ENCODE measurements around the gene CLEC20A.

CLEC20A gene

DNA sequence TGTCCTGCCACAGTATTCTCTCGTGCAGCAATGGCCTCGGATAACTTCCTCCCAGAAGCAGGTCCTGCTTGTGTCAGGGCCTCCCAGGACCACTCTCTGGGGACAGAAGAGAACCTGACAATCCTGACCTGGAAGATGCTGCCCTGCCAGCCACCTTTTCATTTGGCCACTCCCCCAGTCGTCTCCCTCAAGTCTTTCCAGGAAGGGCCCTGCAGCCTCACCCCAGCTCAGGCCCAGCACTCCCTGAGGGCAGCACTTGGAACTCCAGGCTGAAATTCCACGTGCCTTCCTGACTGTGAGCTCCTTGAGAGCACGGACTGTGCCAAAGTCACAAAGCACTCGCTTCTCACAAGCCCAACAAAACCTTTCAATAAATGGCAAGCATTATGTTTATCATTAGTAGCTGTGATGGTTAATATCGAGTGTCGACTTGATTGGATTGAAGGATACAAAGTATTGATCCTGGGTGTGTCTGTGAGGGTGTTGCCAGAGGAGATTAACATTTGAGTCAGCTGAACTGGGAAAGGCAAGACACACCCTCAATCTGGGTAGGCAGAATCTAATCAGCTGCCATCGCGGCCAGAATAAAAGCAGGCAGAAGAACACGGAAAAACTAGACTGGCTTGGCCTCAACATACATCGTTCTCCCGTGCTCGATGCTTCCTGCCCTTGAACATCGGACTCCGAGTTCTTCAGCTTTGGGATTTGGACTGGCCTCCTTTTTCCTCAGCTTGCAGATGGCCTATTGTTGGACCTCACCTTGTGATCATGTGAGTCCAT lies 2.3 kb upstream of the CLEC20A start:
- DNase-seq: no peak

DNA sequence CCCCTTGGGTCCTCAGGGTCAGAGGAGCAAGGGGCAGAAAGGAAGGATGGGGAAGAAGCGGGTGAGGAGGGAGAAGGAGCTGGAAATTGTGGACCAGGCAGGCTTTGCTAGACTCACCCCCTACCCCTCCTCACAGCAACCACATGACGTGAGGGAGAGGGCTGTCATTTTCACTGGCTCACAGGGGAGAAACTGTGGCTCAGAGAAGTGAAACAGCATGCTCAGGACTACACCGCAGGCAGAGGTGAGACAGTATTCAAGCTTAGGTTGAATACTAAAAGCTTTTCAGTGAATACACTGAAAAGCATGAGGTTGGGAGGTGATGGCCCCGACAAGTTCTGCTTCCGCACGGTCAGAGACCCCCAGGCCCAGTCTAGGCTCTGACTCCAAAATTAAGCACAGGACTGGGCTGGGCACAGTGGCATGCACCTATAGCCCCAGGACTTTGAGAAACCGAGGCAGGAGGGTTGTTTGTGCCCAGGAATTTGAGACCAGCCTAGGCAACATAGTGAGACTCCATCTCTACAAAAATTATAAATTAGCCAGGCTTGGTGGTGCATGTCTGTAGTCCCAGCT lies 1.2 kb upstream of the CLEC20A start:
- no peak for DNase-seq

DNA sequence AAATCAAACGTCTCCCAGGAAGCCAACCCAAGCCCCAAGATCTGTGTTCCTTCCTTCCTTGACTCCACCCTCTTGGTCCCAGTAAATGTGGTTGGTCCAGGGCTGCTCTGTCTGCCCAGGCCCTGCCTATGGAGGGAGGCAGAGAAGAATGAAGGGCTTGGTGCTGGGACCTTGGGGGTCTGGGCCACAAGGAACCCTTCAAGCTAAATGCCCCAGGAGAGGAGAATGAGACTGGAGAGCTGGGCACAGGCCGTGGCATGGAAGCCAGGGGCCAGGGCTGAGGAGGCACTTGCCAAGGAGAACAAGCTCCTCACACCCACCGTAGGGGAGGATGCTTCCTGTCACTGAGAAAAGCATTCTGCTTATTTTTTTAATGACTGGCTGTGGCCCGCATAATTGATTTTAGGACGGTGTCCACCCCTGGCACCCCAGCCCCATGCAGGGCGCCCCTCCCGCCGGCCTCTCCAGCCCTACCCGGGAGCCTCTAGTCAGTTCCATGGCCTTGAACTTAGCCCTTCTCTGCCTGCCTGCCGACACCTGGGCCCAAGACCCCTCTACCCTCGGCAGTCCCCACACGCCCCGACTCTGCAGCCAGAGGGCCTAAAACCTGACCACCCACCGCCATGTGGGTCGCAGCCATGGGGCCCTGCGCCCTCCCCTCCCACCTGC lies 889 bp downstream of the CLEC20A start:
- no peak for DNase-seq

DNA sequence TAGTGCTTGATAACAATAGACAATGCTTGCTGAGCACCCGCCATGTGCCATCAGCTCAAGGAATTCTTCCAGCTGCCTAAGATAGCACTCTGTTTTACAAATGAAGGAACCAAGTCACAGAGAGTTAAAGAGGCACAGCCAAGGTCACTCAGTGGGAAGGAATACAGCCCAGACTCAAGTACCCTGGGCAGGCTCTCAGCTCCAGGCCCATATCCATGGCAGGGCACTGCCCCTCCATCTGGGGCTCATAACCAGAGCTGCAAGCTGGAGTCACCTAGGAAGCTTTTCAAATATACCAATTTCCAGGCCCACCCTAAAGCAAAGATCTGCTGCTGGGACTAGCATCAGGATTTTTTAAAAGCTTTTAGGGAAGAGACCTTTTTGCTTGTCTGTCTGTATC lies 1.6 kb downstream of the CLEC20A start:
- DNase-seq: no peak

DNA sequence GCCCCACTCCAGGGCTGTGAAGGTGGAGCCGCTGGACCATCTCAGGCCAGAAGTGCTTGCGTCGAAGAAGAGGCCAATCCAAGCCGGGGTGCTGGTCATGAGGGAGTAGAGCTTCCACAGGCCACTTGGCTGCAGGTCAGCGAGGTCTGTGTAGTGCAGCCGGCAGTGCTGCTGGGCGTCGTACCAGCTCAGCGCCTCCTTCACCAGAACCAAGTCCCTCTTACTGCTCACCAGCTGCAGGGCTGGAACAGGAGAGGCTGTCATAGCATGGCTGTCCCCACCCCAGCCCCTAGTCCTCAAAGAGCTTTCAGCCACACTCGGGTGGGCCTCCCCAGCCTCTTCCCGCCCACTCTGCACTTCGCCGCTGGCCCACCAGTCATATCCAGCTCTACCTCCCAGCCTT lies 2.2 kb downstream of the CLEC20A start:
- DNase-seq: no peak

DNA sequence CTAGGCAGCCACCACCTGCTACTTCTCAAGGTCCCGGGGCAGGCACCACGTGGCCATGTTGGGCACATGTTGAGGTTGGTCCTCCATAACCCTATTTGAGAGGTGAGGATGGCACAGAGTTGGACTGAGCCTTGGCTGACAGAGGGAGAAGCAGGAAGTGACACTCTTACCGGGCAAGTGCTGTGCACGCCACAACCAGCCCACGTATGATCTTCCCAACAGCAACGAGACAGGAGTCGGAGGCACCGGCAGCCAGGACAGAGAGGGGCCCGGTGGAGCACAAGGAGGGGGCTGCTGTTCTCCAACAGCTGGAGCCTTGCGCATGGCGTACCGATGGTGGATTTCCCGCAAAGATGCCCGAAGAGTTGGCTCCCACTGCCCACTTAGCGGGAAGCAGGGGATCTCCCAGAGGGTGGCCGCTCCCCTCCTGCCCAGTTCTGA lies 3.4 kb downstream of the CLEC20A start:
- no peak for DNase-seq

DNA sequence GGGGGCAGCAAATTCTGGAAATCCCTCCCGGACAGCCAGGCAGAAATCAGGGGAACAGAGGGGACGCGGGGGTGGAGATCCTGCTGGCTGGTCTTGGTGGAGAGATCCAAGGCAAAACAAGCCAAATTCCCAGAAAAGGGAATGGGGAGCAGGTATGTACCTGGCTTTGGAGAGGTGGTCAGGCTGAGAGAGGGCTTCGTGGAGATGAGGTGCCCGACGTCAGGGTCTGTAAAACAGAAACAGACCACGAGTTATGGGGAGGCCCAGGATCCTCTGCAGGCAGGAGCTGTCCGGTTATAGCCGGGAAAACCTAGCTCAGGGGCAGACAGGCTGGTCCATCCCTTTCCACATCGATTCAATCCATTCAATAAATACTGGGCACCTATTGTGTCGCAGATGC lies 4.4 kb downstream of the CLEC20A start:
- DNase-seq: no peak

DNA sequence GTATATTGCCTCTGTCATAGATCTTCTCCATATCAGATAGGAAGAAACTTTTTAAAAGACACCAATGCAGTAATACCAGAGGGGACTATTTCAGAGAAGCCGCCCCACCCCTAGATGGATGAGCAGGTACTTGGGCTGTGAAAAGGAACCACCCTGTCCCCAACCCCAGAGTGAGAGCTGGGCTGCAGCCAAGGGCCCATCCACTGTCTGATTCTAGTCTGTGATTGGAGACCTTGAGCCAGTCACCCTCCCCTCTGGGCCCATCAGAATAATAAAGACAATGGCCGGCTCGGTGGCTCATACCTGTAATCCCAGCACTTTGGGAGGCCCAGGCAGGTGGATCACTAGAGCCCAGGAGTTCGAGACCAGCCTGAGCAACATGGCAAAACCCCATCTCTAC lies 5.0 kb downstream of the CLEC20A start:
- no peak for DNase-seq

DNA sequence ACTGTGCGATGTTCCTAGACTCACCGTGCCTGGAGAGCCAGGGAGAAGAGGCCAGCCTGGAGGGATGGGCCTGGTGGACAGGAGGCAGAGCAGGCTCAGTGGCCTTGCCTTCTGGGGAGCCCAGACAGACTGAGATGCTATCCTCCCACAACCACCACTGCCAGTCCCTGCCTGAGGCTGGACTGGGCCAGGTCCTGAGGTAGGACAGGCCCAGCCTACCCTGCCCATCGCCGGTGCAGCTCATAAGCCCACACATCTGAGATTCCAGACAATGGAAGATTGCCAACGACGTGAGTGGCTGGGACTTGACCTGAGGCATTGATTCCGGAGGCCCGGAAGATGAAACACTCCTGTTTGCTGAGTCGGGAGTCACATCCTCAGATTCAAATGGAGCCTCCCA lies 5.8 kb downstream of the CLEC20A start:
- DNase-seq: no peak

DNA sequence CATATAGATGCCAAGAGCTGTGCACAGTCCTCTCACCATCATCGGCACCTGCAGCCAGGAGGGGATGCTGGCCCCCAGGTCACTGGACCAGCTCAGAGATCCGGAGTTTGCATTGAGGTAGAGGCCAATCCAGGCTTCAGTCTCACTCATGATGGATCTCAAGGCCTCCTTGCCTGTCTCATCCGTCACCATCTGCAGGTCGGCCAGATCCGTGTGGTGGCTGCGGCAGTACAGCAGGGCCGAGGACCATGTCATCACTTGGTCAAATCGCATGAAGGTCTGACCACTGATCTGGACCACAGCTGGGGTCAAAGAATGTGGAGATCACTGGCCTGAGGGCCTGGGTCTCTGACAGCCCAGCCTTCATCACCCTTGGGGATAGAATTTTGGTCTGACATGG lies 6.6 kb downstream of the CLEC20A start:
- DNase-seq: no peak

DNA sequence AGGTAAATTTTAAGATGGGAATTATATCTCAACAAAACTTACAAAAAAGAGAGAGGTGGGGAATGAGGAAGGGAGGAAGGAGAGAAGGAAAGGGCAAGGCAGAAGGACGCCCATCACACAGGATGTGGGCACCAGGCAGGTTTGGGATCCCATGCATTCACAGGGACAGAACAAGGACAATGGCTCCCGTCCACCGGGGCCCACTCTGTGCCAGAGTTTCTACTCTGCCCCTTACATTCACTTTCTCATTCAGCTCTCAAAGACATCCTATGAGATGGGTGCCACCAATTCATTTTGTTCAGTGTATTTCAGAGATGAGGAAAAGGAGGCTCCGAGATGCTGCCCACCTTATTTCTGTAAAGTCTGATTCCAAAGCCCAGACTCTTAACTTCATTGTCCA lies 7.4 kb downstream of the CLEC20A start:
- DNase-seq: no peak

DNA sequence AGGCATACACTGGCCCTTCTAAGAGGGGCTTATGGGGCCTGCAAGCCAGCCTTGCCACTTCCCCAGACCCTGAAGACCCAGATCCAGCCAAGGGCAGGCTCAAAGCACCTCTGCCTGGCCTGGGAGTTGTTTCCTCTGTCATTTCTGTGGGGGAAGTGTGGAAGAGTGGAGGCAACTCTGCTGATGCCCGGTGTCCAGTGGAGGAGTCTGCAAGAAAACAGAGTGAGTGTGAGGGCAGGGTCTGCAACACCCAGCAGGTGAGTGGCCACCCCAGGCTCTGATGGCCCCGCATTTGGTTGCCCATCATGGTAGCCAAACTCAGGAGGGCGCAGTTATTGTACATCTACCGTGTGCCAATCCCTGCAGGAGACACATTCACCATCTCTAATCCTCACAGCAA lies 8.4 kb downstream of the CLEC20A start:
- DNase-seq: no peak

DNA sequence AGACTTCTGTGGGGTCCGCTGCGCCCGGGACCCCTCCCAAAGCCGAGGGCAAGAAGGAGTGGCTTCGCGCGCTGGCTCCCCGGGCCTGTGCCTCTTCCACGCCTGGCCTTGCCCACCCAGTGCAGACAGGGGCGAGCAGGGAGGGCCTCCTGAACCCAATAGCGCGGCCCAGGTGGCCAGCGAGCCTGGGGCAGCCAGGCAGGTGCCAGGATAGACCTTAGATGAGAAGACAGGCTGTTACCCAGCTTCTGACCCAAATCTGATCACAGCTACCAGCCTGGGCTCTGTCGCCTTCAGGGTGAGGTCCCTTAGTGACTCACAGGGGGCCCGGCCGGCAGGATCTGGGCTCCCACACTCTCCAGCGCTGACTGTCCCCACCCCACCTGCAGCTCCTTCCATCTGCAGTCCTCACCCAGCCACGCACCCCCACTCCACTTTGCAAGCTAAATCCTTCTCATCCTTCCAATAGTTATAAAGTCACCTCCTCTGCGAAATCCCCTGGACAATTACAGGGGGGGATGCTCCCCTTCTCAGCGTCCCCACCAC lies 9.6 kb downstream of the CLEC20A start:
- no peak for DNase-seq

DNA sequence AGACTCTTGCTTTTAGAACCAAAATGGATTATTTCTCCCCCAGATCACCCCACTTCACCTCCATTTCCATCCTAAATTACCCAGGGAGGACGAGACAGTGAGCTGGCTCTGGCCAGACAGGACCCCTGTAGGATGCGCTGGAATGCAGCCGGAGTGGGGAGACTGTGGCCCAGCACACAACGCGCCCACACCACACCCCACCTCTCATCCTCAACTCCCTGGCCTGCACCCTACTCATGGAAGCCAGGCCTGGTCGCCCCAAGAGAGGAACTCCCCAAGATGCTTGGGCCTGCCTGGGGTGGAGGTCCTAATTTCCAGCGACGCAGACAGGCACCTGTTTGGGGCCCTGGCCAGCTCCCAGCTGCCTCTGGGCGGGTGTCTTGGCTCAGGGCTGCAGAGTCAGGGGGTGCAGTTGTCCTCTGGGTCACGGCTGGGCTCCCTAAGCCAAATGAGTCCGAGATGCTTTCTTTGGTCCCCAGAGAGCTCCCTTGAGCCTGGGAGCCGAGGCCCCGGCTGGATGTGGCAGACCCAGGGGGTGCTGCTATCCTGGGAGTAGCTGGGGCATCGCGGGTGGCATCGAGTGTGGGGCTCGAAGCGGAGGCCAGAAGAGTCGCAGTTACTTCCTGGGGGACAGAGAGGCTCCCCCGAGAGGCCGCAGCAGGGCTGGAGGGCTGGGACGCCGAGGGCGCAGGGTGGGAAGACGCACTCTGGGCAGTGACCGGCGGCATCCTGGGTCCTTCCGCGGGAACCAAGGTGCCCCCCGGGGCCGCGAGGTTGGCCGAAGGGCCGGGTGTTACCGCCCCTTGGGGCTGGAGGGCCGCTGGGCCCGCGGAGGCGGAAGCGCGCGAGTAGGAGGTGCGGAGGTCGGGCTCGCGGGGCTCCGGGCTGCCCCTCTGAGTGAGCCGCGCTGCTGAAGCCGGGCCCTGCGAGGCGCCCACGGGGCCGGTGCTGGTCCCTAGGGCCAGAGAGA lies 10.4 kb downstream of the CLEC20A start:
- no peak for DNase-seq

DNA sequence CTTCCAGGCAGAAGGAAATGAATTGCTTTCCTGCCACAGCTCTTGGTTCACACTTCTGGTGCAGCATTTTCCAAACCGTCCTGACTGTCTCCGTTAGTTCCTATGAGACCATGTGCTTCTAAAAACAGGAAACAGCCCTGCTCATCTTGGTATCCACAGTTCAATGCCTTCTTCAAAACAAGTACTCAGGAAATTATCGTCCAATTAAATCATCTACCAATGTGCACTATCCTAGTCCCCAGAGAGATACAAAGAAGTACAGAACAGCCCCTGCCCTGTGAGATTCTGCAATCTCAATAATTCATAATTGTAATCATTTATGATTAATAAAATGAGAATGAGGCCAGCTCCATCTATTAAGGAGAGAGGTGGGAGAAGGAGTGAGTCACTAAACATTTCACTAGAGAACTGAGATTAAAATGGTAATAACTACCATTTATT lies 11.2 kb downstream of the CLEC20A start:
- DNase-seq: no peak

DNA sequence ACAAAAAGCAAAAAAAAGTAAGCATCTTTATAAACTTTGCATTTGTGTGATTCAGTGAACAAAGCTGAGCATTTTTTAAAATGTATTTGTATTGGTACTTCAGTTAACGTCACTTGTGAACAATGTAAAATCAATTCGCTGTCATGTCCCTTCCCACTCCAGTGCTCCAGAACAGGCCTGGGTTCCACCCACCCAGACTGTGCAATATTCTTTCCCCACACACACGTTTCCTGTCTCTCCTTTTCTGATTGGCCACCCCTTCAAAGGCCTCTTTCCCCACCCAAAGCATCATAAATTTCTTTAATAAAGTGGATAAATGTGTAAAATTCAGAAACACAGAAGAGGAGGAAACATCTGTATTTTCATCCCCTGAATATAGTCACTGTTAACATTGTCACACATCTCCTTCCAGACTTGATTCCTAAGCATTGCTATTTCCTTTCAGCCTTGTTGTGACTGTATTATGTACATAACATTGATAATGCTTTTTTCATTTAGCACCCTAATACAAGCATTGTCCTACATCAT lies 12.0 kb downstream of the CLEC20A start:
- no peak for DNase-seq

DNA sequence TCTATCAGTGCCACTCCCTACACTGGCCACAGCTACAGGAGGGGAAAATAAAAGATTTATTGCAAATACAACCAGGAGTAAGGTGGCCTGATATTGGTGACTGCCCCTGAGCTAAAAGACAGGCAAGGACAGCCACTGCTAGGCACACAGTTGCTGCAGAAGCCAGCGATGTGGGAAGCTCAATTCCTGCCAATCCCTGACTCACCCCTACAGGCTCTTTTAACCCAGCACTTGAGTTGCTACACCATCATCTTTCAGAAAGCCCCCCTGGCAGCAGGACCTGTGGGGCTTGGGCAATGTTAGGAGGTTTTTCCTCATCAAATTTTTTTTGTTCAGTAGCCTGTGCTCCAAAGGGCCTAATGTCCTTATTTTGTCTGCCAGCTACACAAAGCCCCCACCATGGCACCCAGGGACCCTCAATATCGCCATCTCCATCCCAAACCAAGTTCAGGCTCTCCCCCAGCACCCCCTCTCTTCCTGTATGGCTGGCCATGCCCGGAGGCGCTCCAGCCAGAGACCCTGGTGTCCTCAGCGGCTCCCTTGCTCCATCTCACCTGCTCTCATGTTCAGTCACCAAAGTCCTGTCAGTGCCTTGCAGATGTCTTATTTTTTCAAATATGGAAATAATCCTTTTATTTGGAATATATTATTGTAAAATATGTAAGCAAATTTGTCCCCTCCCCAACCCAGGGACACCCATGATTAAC lies 13.4 kb downstream of the CLEC20A start:
- DNase-seq: no peak

DNA sequence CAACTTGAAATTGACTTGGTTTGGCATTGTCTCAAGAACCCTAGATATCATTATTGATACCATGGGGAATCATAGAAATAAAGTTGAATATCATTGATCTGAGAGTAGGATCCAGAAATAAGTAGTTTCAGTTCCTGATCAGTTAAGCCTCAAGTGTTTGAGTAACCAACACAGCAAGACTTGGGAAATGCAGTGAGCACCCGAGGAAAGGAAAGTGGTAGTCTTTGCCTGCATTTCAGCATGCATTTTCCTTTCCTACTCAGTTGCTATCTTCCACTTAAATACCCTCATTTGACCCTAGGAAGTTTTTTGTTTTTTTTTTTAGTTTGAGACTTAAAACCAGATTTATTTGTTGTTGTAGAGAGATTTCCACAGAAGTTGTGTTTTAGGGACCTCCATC lies 18.9 kb downstream of the CLEC20A start:
- DNase-seq: no peak

DNA sequence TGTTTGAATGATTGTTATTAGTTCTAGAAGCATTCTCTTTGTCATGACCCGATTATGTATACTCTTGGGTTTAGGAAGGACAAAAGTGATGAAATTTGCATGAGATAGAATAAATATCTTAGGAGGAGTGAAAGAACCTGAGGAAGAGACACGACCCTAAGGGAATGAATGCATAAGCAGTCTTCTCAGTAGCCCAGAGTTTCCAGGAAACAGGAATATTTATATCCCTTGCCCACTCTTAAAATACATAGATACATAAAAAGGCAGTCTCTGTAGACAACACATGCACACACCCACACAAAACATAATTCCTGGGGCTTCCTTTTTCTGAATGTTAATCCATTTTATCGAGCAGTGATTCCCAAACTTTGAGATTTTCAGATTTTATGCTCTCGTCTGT lies 19.4 kb downstream of the CLEC20A start:
- no peak for DNase-seq

DNA sequence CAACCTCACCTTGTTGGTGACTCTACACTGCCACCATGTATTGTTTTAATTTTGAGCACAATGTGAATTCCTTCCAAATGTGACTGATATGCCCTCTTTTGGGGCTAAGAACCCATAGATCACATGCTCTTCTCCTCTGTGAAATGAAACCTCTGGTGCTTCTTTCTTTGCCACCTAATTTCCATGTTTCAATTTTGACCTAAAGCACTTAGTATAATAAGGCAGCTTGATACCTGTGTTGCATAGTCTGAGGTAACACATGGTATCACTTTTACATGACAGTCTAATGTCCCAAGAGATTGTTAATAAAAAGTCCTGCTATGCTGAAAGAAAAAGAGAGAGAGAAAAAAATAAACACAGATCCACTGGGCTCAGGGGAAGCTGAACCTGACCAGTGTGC lies 24.2 kb downstream of the CLEC20A start:
- no peak for DNase-seq

DNA sequence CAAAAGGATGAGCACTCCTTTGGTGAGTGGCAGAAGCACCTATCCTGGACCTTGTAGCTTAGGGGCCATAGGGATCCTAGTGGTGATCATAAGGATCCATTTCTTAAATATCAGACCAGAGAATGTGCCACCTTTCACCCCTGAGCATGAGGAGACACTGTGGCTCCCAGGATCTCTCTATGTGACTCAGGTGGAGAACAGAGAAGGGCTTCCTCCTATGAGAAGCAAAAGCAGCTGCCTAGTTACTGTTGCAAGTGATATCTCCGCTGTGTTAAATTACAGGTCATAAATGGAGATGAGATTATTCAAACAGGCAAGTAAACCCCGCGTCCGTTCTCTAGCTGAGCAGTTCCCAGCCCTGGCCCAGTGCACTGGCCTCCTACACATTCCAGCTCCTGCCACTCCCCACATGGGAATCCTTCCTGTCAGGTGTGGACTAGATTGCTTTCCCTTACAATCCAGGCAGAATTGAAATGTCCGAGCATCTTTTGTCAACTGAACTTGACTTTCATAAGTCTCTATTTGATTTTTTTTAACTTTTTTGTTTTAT lies 26.3 kb downstream of the CLEC20A start:
- no peak for DNase-seq

DNA sequence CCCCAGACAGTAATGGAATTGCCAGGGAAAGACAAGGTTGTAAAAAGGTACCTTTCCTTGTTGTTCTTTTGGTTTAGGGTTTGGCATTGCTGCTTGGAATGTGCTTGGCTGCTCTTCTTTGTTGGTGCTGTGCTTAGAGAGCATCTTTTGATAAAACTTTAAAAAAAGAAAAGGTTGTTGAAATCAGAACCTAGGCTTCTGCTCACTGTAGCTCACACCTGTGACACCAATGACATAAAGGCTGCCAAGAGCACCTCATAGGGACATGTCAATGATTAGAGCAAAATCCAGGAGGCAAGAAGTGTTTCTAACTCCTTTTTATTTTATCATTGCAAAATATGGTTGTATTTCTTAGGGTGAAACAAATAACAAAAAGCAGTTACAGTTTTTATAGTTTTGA lies 28.9 kb downstream of the CLEC20A start:
- DNase-seq: no peak
